Hepatocyte (in vitro differentiated cells): ENCODE measurements around the gene HS3ST3B1. TPM values are rescaled to one million over a fixed set of nuclear protein-coding genes. Genes with fewer than 3 reads are reported as not detected.

Source experiments
- DNase-seq: peaks from one replicate; pipeline ENCODE4 v3.0.0-alpha.2; 2016; ENCODE audit warnings: low spot score
- H2AFZ ChIP-seq: fragments of 200-600 bp; sonication (generic); 2 replicates; pipeline ENCODE4 v1.6.0; 2016; ENCODE audit warnings: antibody characterized with exemption, mild to moderate bottlenecking
- H3K27ac ChIP-seq: fragments of 200-600 bp; sonication (generic); 2 replicates; pipeline ENCODE4 v1.5.1; 2016; ENCODE audit warnings: mild to moderate bottlenecking
- H3K27me3 ChIP-seq: fragments of 200-600 bp; sonication (generic); 2 replicates; pipeline ENCODE4 v1.6.1; 2016
- H3K36me3 ChIP-seq: fragments of 200-600 bp; sonication (generic); replicated peaks from 2 replicates; pipeline ENCODE4 v1.5.1; 2016; ENCODE audit warnings: low read depth; ENCODE audit not compliant: insufficient read depth
- H3K4me1 ChIP-seq: fragments of 200-600 bp; sonication (generic); 2 replicates; pipeline ENCODE4 v1.5.1; 2016; ENCODE audit warnings: mild to moderate bottlenecking, moderate library complexity; ENCODE audit not compliant: insufficient read depth
- H3K4me2 ChIP-seq: fragments of 200-600 bp; sonication (generic); 2 replicates; pipeline ENCODE4 v1.6.0; 2016
- H3K4me3 ChIP-seq: fragments of 200-600 bp; sonication (generic); 2 replicates; pipeline ENCODE4 v1.5.1; 2016; ENCODE audit warnings: mild to moderate bottlenecking
- H3K79me2 ChIP-seq: fragments of 200-600 bp; sonication (generic); 2 replicates; pipeline ENCODE4 v1.6.0; 2017; ENCODE audit warnings: mild to moderate bottlenecking
- H3K9me2 ChIP-seq: fragments of 200-600 bp; sonication (generic); replicated peaks from 2 replicates; pipeline ENCODE4 v1.6.0; 2017; ENCODE audit warnings: mild to moderate bottlenecking; ENCODE audit not compliant: insufficient read depth
- H3K9me3 ChIP-seq: fragments of 200-600 bp; sonication (generic); 2 replicates; pipeline ENCODE4 v1.5.1; 2016; ENCODE audit warnings: low read depth, mild to moderate bottlenecking
- H4K20me1 ChIP-seq: fragments of 200-600 bp; sonication (generic); 2 replicates; pipeline ENCODE4 v1.6.0; 2016; ENCODE audit warnings: mild to moderate bottlenecking; ENCODE audit not compliant: insufficient read depth, poor library complexity, severe bottlenecking
- EZH2 ChIP-seq: fragments of 200-600 bp; sonication (generic); IDR thresholded peaks from 2 replicates; pipeline ENCODE4 v1.6.1; 2016; ENCODE audit warnings: antibody characterized with exemption, mild to moderate bottlenecking, borderline replicate concordance
- EZH2phosphoT487 ChIP-seq: fragments of 200-600 bp; sonication (generic); IDR thresholded peaks from one replicate; pipeline ENCODE4 v1.6.1; 2018; ENCODE audit warnings: antibody characterized with exemption, mild to moderate bottlenecking, low read depth, moderate library complexity; ENCODE audit not compliant: unreplicated experiment, severe bottlenecking
- WGBS: methylation state at CpG from one replicate; pipeline ENCODE4 v1.1.6; 2016; ENCODE audit warnings: low lambda C conversion rate; ENCODE audit errors: missing lambda C conversion rate; 5-methylcytosine and 5-hydroxymethylcytosine counted together
- polyA plus RNA-seq: library from polyadenylated mRNA; unstranded; fragments of >200 nt; fragmentation: Nextera tagmentation; extraction: Ambion mirVana; gene quantifications from 2 replicates; pipeline ENCODE4 v1.2.1, GENCODE V29; 2016
- total RNA-seq: library from RNA; depleted of rRNA; stranded (reverse); fragments of >200 nt; gene quantifications from 2 replicates; pipeline ENCODE4 v1.2.3, GENCODE V29; 2014
- TF ChIP-seq, protein P1 (sequence below): fragments of 200-600 bp; sonication (generic); IDR thresholded peaks from 2 replicates; pipeline ENCODE4 v1.5.1; 2016; ENCODE audit warnings: antibody characterized with exemption, mild to moderate bottlenecking; ENCODE audit not compliant: poor library complexity

HS3ST3B1 gene
- total and polyA plus RNA-seq, 2 experiments from 2014 or later: 3.7 to 5.8 TPM

DNA sequence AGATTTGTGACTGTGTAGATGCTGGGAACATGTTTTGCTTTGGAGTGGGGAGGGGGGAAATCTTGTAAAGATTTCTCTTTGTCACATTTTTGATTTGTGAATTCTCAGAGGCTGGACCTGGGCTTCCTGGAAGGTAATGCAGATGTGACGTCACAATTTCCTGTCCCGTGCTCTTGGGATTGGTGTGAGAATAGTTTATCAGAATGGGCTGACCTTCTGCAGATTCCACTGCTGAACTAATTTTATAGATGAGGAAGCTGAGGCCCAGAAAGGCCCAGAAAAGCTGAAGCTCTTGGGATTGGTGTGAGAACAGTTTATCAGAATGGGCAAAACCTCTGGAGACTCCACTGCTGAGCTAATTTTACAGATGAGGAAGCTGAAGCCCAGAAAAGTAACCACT is 34.0 kb downstream of the HS3ST3B1 start:
- peaks cover under 1% of the 10 kb centered on the region for H3K79me2 ChIP-seq
- WGBS: 68% methylated on average over 2 of the region's 2 CpGs

DNA sequence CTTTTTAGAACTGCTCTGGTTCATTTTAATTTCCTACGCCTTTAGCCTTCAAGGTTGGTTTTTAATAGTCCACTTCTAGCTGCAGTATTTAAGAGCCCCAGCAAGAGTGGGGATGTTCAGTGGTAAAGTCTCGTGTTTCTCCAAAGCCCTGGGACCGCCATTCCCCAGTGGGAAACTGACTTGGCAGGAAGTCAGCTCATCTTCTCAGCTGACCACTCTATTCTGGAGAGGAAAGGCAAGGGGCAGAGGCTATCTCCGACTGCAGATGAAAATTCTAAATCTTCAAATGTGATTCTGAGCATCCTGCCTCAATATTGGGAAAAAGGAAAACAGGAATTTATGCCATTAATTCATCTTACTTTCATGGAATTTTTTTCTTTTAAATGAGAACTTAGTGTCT is 35.5 kb downstream of the HS3ST3B1 start:
- Histone ChIP-seq H3K4me1 (peaks cover 9% of the 10 kb centered on the region), H4K20me1 (no peaks in the 10 kb centered on the region), H3K27me3 (no peaks in the 10 kb centered on the region), H2AFZ (no peak overlapping the region), H3K4me3 (no peak overlapping the region), H3K9me3 (no peaks in the 10 kb centered on the region), H3K9me2 (no peaks in the 10 kb centered on the region), H3K27ac (no peak overlapping the region), H3K79me2 (no peaks in the 10 kb centered on the region), H3K36me3 (no peaks in the 10 kb centered on the region), H3K4me2 (no peak overlapping the region)
- no peak for DNase-seq
- TF ChIP-seq, protein P1, sequence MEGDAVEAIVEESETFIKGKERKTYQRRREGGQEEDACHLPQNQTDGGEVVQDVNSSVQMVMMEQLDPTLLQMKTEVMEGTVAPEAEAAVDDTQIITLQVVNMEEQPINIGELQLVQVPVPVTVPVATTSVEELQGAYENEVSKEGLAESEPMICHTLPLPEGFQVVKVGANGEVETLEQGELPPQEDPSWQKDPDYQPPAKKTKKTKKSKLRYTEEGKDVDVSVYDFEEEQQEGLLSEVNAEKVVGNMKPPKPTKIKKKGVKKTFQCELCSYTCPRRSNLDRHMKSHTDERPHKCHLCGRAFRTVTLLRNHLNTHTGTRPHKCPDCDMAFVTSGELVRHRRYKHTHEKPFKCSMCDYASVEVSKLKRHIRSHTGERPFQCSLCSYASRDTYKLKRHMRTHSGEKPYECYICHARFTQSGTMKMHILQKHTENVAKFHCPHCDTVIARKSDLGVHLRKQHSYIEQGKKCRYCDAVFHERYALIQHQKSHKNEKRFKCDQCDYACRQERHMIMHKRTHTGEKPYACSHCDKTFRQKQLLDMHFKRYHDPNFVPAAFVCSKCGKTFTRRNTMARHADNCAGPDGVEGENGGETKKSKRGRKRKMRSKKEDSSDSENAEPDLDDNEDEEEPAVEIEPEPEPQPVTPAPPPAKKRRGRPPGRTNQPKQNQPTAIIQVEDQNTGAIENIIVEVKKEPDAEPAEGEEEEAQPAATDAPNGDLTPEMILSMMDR: no peak
- no peak for TF ChIP-seq EZH2phosphoT487
- no peak for TF ChIP-seq EZH2
- 74% methylated on average over 4 of the region's 4 CpGs for WGBS

More for the DNA sequence above, 34.0 kb downstream of the HS3ST3B1 start:
- Histone ChIP-seq H3K36me3 (no peaks in the 10 kb centered on the region), H3K4me3 (no peak overlapping the region), H3K4me2 (no peak overlapping the region), H3K27ac (no peak overlapping the region), H2AFZ (no peak overlapping the region), H3K27me3 (no peaks in the 10 kb centered on the region), H3K9me2 (no peaks in the 10 kb centered on the region), H4K20me1 (no peaks in the 10 kb centered on the region), H3K9me3 (no peaks in the 10 kb centered on the region), H3K4me1 (peaks cover 3% of the 10 kb centered on the region)
- no peak for DNase-seq
- TF ChIP-seq EZH2phosphoT487 (no peak), EZH2 (no peak)
- TF ChIP-seq, protein P1: no peak

DNA sequence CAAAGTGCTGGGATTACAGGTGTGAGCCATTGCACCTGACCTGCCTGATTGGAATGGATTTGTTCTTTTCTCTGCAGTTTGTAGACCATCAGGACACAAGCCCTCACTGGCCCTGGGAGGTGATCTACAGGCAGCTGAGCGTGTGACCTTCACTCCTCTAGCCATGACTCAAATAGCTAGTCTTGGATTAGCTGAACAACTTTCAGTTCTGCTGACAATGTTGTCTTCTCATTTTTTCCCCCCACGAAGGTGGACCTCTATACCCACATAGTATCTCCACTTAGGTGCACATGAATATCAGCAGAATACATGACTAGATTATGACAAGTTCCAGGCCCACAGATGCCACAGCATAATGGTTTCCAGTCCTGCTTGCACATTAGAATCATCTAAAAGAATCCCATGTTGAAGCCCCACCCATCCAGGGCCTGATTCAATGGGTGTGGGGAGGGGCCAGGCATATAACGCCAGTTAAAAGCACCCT is 36.8 kb downstream of the HS3ST3B1 start:
- Histone ChIP-seq H4K20me1 (no peaks in the 10 kb centered on the region), H3K79me2 (no peaks in the 10 kb centered on the region)

More for the DNA sequence above, 36.8 kb downstream of the HS3ST3B1 start:
- Histone ChIP-seq H3K27ac (no peak overlapping the region), H3K4me1 (peaks cover 12% of the 10 kb centered on the region), H3K9me2 (no peaks in the 10 kb centered on the region), H3K36me3 (no peaks in the 10 kb centered on the region), H3K4me3 (no peak overlapping the region), H3K4me2 (no peak overlapping the region), H2AFZ (no peak overlapping the region), H3K9me3 (no peaks in the 10 kb centered on the region), H3K27me3 (no peaks in the 10 kb centered on the region)
- 89% methylated on average over 3 of the region's 3 CpGs for WGBS
- no peak for DNase-seq
- no peak for TF ChIP-seq EZH2phosphoT487
- TF ChIP-seq EZH2: no peak
- TF ChIP-seq, protein P1: no peak
